Measurements from ENCODE around the gene CAVIN2. TPM values are rescaled to one million over a fixed set of nuclear protein-coding genes. Genes with fewer than 3 reads are reported as not detected.

Gene CAVIN2
- total RNA-seq, 2 donors from 2014 or later, result not detected

DNA sequence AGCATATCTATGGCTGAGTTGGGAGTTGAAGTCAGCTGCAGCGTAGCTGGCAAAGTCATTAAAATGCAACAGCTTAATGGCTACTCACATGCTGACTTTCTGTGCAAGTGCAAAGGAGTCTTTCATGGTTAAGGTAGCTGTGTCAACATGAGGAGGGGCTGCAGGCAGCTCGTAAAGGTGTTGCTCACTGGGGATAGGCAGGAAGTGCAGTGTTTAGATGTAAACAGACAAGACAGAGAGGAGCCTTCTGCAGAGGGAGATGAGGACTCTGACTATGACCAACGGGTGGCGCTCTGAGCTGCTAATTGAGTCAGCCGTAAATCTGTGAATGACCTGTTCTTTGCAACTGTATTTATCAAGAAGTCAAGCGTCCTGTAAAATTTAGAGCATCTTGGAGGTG is 22.3 kb upstream of the CAVIN2 start:
- ATAC-seq, result no peak
- Mint-ChIP-seq H3K9me3 (no peaks in the 10 kb centered on the region), H3K27ac (no peak overlapping the region), H3K36me3 (no peaks in the 10 kb centered on the region)
- DNase-seq (ENCODE audit: low spot score in 2 of 2), result no peak

DNA sequence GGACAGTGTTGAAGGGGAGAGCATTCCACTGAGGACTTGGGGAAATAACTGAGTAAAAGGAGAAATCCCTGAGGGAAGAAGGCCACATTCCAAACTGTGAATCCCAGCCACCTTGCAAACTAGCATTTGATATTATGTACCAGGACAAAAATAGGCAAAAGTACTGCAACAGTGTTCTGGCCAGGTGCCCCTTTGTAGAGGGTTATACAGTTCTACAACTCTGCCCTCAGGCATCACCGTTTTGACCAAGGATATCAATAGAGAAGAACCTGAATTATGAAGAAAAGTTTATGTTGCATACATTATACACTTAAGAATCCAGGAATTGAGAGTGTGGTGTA is 20.6 kb upstream of the CAVIN2 start:
- H3K27ac Mint-ChIP-seq, result no peak overlapping the region
- H3K9me3 Mint-ChIP-seq, result no peaks in the 10 kb centered on the region
- H3K36me3 Mint-ChIP-seq, result no peaks in the 10 kb centered on the region
- ATAC-seq (no peak), DNase-seq (ENCODE audit: low spot score in 2 of 2) (no peak)

DNA sequence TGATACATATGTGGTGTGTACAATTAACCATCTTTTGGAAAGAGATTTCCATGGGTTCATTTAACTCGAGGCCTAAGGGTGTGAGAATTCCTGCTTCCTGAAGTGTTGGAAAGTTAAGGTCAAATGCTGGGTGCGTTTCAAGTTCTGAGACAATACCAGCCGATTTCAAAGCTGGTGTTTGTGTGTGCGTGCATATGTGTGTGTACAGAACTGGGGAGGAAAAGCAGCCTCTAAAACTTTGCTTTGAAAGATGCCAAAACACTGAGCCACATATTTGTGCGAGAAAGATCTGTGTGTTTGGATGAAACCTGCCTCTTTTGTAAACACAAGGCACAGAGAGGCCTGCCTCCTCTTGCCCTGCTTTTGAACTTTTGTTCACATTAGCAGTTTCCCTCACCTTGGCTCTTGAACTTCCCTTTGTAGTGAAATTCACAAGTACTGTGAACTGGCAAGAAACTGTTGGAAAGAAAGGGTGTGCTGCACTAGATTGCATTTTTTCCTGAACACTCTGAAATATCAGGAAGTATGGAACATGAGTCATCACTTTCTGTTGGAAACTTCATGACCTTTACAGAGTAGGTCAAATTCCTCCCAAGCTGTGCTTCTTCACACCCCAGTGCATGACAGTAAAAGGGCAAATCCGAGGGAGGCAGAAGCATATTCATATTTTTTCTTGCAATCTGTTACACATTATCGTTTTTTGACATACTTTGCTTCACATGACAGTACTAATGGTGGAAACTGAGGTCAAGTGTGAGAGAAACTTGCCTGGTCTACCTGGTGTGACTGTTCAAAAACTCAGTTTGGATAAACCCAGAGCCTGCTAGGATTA is 20.0 kb upstream of the CAVIN2 start:
- H3K27ac Mint-ChIP-seq, result no peak overlapping the region
- H3K9me3 Mint-ChIP-seq, result no peaks in the 10 kb centered on the region
- ATAC-seq (no peak), DNase-seq (ENCODE audit: low spot score in 2 of 2) (no peak)
- no peaks in the 10 kb centered on the region for H3K36me3 Mint-ChIP-seq

- DNase-seq (ENCODE audit: low spot score in 2 of 2) (no peak), ATAC-seq (no peak)
- Mint-ChIP-seq H3K27ac (no peak overlapping the region), H3K36me3 (no peaks in the 10 kb centered on the region), H3K9me3 (no peaks in the 10 kb centered on the region)
These were observed 19.3 kb upstream of the CAVIN2 start for GRCh38 chr2:191866195-191866594.

DNA sequence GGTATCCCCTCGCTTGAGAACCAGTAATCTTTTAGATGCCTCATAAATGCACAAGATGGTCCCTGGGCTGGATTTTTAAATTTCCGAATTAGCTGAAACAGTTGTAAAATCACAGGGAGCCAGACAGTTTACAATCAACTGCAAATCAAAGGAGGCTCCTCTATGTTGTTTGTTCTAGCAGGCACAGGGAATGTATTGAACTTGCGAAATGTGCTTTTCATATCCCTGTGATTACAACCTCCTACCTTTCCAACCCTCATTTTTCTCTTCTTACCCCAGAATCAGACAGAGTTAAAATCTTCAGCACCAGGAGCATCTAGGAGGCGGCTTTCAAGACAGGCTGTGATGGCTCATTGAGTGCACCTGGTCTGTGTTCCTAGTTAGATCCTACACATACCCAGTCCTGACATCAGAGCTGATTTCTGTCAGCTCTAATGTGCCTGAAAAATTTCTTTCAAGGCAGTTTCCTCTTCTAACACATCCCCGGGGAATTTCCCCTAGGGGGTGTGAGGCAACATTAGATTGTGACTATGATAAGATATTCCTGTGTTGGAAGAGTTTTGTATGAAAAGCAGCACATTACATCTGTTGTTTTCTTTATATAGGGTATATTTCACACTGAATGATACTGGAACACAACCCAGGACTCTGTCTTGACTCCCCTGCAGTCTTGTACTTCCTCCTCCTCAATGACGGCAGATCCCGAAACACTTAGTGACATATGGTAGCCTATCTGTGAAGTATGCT is 17.9 kb upstream of the CAVIN2 start:
- no peak for DNase-seq (ENCODE audit: low spot score in 2 of 2)
- H3K9me3 Mint-ChIP-seq, result no peaks in the 10 kb centered on the region
- no peak for ATAC-seq
- H3K27ac Mint-ChIP-seq, result no peak overlapping the region
- H3K36me3 Mint-ChIP-seq, result no peaks in the 10 kb centered on the region

- DNase-seq (ENCODE audit: low spot score in 2 of 2) (no peak), ATAC-seq (no peak)
- Mint-ChIP-seq H3K36me3 (no peaks in the 10 kb centered on the region), H3K9me3 (no peaks in the 10 kb centered on the region), H3K27ac (no peak overlapping the region)
These were observed 17.1 kb upstream of the CAVIN2 start for GRCh38 chr2:191863988-191864387.

- no peak overlapping the region for H3K27ac Mint-ChIP-seq
- no peaks in the 10 kb centered on the region for H3K9me3 Mint-ChIP-seq
- no peak for DNase-seq (ENCODE audit: low spot score in 2 of 2)
- no peaks in the 10 kb centered on the region for H3K36me3 Mint-ChIP-seq
- no peak for ATAC-seq
These were observed 15.4 kb upstream of the CAVIN2 start for GRCh38 chr2:191862156-191862775.

- no peaks in the 10 kb centered on the region for H3K9me3 Mint-ChIP-seq
- H3K27ac Mint-ChIP-seq, result no peak overlapping the region
- no peak for ATAC-seq
- no peak for DNase-seq (ENCODE audit: low spot score in 2 of 2)
- H3K36me3 Mint-ChIP-seq, result no peaks in the 10 kb centered on the region
These were observed 14.0 kb upstream of the CAVIN2 start for GRCh38 chr2:191860760-191861466.

- H3K36me3 Mint-ChIP-seq, result no peaks in the 10 kb centered on the region
These were observed 12.8 kb upstream of the CAVIN2 start for GRCh38 chr2:191859681-191860080.

DNA sequence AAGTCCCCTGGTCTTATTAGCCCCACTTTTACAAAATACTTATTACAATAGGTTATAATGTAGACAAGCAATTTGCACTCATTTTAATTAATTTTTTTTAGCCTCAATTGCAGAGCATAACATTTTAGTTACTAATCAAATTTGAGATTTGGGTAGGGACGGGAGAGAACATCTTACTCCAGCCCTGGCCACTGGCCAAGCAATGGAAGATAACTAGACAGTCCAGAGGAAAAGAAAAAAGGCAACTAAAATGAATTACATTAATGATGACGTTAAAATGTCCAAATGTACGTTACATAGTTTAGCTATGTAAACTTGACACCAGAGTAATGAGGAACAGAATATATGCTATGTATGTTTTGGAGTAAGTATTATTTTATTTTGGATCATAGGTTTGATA is 11.0 kb upstream of the CAVIN2 start:
- no peak for ATAC-seq
- Mint-ChIP-seq H3K27ac (no peak overlapping the region), H3K9me3 (no peaks in the 10 kb centered on the region), H3K36me3 (no peaks in the 10 kb centered on the region)
- no peak for DNase-seq (ENCODE audit: low spot score in 2 of 2)

More at GRCh38 chr2:191859681-191860080, 12.8 kb upstream of the CAVIN2 start:
- Mint-ChIP-seq H3K9me3 (no peaks in the 10 kb centered on the region), H3K27ac (no peak overlapping the region)
- ATAC-seq (no peak), DNase-seq (ENCODE audit: low spot score in 2 of 2) (no peak)

GRCh38 chr2:191857259-191857805 is 10.4 kb upstream of the CAVIN2 start:
- DNase-seq (ENCODE audit: low spot score in 2 of 2) (no peak), ATAC-seq (no peak)
- Mint-ChIP-seq H3K27ac (no peak overlapping the region), H3K36me3 (no peaks in the 10 kb centered on the region), H3K9me3 (no peaks in the 10 kb centered on the region)

GRCh38 chr2:191856111-191856876 is 9.4 kb upstream of the CAVIN2 start:
- no peak for ATAC-seq
- no peak for DNase-seq (ENCODE audit: low spot score in 2 of 2)
- Mint-ChIP-seq H3K27ac (no peak overlapping the region), H3K9me3 (no peaks in the 10 kb centered on the region), H3K36me3 (no peaks in the 10 kb centered on the region)

- no peak overlapping the region for H3K27ac Mint-ChIP-seq
- no peak for ATAC-seq
- no peaks in the 10 kb centered on the region for H3K36me3 Mint-ChIP-seq
- no peaks in the 10 kb centered on the region for H3K9me3 Mint-ChIP-seq
- DNase-seq (ENCODE audit: low spot score in 2 of 2), result no peak
These were observed 8.5 kb upstream of the CAVIN2 start for GRCh38 chr2:191855382-191855781.

DNA sequence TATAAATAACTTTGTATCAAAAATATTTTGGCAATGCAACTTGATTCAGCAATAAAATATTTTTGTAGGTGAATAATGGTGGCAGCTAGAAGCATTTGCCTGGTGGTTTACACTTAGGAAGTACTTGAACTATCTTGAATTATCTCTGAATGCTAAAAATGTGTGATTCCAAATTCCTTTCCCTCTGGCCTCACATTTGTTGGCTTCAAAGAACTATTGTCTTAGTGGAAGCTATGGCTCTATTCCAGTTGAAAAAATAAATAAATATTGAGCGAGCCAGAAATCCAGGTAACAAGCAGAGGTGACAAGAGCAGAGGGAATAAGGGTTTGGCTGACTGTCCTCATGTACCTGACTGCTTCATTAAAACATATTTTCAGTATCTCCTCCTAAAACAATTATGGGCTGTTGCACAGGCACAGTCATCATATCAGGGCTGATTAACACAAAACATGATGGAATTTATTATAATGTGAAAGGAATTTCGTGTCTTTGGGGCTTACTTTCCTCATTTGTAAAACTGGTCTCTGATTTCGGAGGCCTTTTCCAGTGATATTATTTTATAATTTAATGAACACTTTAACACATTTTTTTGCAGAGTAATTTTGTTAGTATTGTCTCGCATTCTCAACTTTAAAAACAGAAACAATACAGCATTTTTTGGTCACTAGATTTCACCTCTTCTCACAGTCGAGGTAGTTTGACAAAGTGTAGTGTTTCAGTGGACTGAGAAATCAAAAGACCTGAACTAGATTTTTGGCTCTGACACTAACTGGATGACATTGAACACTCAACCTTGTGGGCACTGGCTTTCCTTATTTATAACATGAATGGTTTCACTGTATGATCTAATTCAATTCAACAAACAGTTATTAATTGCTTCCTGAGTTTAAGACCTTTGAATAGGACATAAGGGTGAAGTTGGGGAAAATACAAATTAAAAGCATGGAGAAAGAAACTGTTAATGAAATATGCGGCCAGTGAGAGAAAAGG is 7.8 kb upstream of the CAVIN2 start:
- DNase-seq (ENCODE audit: low spot score in 2 of 2), result no peak
- no peaks in the 10 kb centered on the region for H3K36me3 Mint-ChIP-seq
- no peak overlapping the region for H3K27ac Mint-ChIP-seq
- no peaks in the 10 kb centered on the region for H3K9me3 Mint-ChIP-seq
- no peak for ATAC-seq

DNA sequence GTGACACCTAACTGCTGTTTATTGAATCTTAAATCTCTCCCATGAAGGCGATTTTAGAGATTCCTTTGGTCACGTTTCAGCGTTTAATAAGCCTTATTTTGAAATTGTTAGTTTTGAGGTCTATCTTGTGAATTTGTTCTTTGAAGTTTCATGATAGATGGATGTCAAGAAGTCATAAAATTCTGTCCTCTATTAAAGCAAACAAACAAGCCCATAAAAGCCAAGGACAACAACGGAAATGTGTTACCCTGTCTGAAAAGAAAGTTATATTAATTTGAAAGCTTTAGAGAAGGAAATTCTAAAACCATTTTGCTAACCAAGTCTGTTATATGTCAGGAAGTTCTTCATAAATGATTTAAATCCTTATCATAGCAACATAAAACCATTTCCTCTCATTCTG is 7.0 kb upstream of the CAVIN2 start:
- Mint-ChIP-seq H3K27ac (no peak overlapping the region), H3K36me3 (no peaks in the 10 kb centered on the region), H3K9me3 (no peaks in the 10 kb centered on the region)
- DNase-seq (ENCODE audit: low spot score in 2 of 2) (no peak), ATAC-seq (no peak)
